Measurements from ENCODE around the gene DYNC1LI1. TPM values are rescaled to one million over a fixed set of nuclear protein-coding genes. Genes with fewer than 3 reads are reported as not detected.

DYNC1LI1 gene
- total RNA-seq, 2 donors from 2014 or later: 41.6 to 42.5 TPM

DNA sequence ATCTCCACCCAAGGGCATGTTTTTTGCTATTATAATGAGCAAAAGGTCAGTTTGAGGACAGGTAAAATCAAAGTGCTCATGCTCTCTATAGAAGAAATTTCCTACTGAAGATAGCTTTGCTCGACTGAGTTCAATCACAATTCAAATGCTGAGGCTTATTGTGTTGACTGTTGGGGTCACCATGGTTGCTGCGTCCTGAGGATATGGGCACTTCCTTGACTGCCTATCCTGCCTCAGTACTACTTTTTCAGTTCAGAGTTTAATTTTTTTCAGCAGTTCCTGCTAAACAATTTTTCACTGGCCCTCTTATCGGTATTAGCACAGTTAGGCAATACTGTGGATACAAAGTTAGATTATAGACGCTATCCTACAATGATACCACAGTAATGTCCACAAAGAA, 64.2 kb downstream of the DYNC1LI1 start:
- Mint-ChIP-seq H3K4me3 (no peak overlapping the region), H3K27ac (no peak overlapping the region)
- no peaks in the 10 kb centered on the region for H3K36me3 ChIP-seq (ENCODE audit: control insufficient read depth, insufficient read depth, low read length)

DNA sequence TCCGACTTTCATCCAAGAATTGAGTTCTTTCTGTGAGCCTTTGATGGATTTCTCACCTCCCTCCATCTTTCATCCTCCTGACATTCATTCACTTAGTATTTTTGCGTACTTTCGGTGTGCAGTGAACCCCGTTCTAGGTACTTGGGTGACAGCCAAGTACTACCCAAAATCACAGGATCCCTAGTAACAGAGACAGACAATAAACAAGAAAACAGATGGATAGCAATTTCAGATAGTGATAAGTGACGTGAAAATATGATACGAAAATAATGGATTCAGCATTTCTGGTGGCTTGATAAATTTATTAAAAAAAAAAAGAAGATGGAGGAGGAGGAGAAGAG, 67.7 kb downstream of the DYNC1LI1 start:
- H3K9me3 Mint-ChIP-seq: no peaks in the 10 kb centered on the region
- H3K36me3 Mint-ChIP-seq (ENCODE audit: low read depth): peaks cover 5% of the 10 kb centered on the region
- Histone ChIP-seq H3K27ac (ENCODE audit: low read depth, low read length) (no peak overlapping the region), H3K9ac (ENCODE audit: extremely low read depth, low read length, poor library complexity, severe bottlenecking) (no peak overlapping the region), H3K27me3 (ENCODE audit: control insufficient read depth, insufficient read depth, low read length, poor library complexity, severe bottlenecking) (no peaks in the 10 kb centered on the region), H3K4me1 (ENCODE audit: control insufficient read depth, insufficient read depth, low read length) (peaks cover 3% of the 10 kb centered on the region), H3K36me3 (ENCODE audit: control insufficient read depth, insufficient read depth, low read length) (no peaks in the 10 kb centered on the region), H3K9me3 (ENCODE audit: control insufficient read depth, low read length) (no peaks in the 10 kb centered on the region), H3K4me3 (ENCODE audit: low read length) (peak overlapping the region; percentile 94)
- no peak for DNase-seq
- H3K4me3 Mint-ChIP-seq: peak overlapping the region; percentile 89
- peaks cover 21% of the 10 kb centered on the region for H3K4me1 Mint-ChIP-seq
- 28 to 33% methylated on average over 6 of the region's 6 CpGs for WGBS, 2 experiments (ENCODE audit: insufficient coverage in 1 of 2, insufficient read length in 1 of 2)
- no peak overlapping the region for H3K27ac Mint-ChIP-seq
- H3K27me3 Mint-ChIP-seq (ENCODE audit: insufficient read depth): no peaks in the 10 kb centered on the region
- TF ChIP-seq, protein P1, sequence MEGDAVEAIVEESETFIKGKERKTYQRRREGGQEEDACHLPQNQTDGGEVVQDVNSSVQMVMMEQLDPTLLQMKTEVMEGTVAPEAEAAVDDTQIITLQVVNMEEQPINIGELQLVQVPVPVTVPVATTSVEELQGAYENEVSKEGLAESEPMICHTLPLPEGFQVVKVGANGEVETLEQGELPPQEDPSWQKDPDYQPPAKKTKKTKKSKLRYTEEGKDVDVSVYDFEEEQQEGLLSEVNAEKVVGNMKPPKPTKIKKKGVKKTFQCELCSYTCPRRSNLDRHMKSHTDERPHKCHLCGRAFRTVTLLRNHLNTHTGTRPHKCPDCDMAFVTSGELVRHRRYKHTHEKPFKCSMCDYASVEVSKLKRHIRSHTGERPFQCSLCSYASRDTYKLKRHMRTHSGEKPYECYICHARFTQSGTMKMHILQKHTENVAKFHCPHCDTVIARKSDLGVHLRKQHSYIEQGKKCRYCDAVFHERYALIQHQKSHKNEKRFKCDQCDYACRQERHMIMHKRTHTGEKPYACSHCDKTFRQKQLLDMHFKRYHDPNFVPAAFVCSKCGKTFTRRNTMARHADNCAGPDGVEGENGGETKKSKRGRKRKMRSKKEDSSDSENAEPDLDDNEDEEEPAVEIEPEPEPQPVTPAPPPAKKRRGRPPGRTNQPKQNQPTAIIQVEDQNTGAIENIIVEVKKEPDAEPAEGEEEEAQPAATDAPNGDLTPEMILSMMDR (conservative IDR thresholded peaks at IDR 0.05): no peak

More for the DNA sequence above, 64.2 kb downstream of the DYNC1LI1 start:
- Mint-ChIP-seq H3K27me3 (ENCODE audit: insufficient read depth) (no peaks in the 10 kb centered on the region), H3K36me3 (ENCODE audit: low read depth) (no peaks in the 10 kb centered on the region), H3K9me3 (no peaks in the 10 kb centered on the region), H3K4me1 (peaks cover 5% of the 10 kb centered on the region)
- TF ChIP-seq, protein P1 (conservative IDR thresholded peaks at IDR 0.05): no peak
- H3K9ac ChIP-seq (ENCODE audit: extremely low read depth, low read length, poor library complexity, severe bottlenecking): no peak overlapping the region
- H3K27me3 ChIP-seq (ENCODE audit: control insufficient read depth, insufficient read depth, low read length, poor library complexity, severe bottlenecking): no peaks in the 10 kb centered on the region
- no peaks in the 10 kb centered on the region for H3K4me1 ChIP-seq (ENCODE audit: control insufficient read depth, insufficient read depth, low read length)
- H3K9me3 ChIP-seq (ENCODE audit: control insufficient read depth, low read length): no peaks in the 10 kb centered on the region
- DNase-seq: no peak
- 91 to 96% methylated on average over 2 to 4 of the region's 4 CpGs for WGBS, 2 experiments (ENCODE audit: insufficient coverage in 1 of 2, insufficient read length in 1 of 2)
- H3K27ac ChIP-seq (ENCODE audit: low read depth, low read length): no peak overlapping the region
- H3K4me3 ChIP-seq (ENCODE audit: low read length): no peak overlapping the region

DNA sequence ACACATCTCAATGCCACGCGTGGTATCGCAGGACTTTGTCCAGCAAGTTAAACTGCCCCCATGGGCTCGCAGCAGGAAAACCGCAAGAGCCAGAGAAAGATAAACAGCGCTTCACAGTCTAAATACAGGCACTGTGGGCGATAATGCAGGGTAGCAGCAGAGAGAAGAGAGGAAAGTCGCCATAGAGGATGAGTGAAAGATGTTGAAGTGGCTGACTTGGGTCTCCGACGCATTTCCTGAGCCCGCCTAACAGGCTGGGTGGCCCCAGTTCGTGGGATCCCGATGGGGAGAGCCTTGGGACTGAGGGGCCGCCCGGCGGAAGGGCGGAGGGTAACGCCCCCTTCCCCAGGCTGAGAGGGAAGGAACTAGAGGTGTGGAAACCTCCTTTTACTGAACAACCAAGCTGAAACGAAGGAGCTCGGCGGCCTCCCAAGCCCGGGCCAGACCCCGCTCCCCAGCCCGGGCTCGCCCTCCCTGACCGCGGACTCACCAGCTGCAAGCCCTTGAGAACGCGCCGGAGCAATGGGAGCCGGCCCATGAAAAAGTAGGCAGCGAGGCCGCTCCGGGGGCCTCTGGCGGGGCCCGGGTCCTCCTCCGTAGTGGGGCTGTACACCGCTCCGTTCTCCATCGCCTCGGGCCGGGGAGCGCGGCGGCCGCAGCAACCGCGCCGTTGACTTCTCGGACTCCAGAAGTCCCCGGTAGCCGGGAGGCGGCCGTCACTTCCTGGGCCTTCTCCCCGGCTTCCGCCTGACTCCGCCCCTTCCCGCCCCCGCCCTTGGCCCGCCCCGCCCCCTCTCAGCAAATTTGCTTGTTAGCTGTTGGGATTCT, 68.3 kb downstream of the DYNC1LI1 start, which contains the start of gene CMTM6:
CMTM6 (minus strand) TSS at position 735 of the 828 bp plus-strand sequence; CDS start at position 628, 107 bp downstream.
- Mint-ChIP-seq H3K27me3 (ENCODE audit: insufficient read depth) (no peaks in the 10 kb centered on the region), H3K36me3 (ENCODE audit: low read depth) (peaks cover 5% of the 10 kb centered on the region), H3K4me1 (peaks cover 21% of the 10 kb centered on the region), H3K9me3 (no peaks in the 10 kb centered on the region), H3K27ac (peak within 1 kb of the TSS; percentile 92), H3K4me3 (peak within 1 kb of the TSS; percentile 89)
- Histone ChIP-seq H3K9ac (ENCODE audit: extremely low read depth, low read length, poor library complexity, severe bottlenecking) (peak within 1 kb of the TSS; percentile 69), H3K27ac (ENCODE audit: low read depth, low read length) (peak within 1 kb of the TSS; percentile 83), H3K4me3 (ENCODE audit: low read length) (peak within 1 kb of the TSS; percentile 94), H3K9me3 (ENCODE audit: control insufficient read depth, low read length) (no peaks in the 10 kb centered on the region), H3K4me1 (ENCODE audit: control insufficient read depth, insufficient read depth, low read length) (peaks cover 3% of the 10 kb centered on the region), H3K27me3 (ENCODE audit: control insufficient read depth, insufficient read depth, low read length, poor library complexity, severe bottlenecking) (no peaks in the 10 kb centered on the region), H3K36me3 (ENCODE audit: control insufficient read depth, insufficient read depth, low read length) (no peaks in the 10 kb centered on the region)
- TF ChIP-seq, protein P1 (conservative IDR thresholded peaks at IDR 0.05): no peak
- WGBS, 2 experiments (ENCODE audit: insufficient coverage in 1 of 2, insufficient read length in 1 of 2): 0 to 1% methylated on average over 11 to 59 of the region's 61 CpGs
- peak; percentile 95 for DNase-seq

All from endodermal cell (in vitro differentiated cells).